ENCODE results near the gene LRRC28.

DNA sequence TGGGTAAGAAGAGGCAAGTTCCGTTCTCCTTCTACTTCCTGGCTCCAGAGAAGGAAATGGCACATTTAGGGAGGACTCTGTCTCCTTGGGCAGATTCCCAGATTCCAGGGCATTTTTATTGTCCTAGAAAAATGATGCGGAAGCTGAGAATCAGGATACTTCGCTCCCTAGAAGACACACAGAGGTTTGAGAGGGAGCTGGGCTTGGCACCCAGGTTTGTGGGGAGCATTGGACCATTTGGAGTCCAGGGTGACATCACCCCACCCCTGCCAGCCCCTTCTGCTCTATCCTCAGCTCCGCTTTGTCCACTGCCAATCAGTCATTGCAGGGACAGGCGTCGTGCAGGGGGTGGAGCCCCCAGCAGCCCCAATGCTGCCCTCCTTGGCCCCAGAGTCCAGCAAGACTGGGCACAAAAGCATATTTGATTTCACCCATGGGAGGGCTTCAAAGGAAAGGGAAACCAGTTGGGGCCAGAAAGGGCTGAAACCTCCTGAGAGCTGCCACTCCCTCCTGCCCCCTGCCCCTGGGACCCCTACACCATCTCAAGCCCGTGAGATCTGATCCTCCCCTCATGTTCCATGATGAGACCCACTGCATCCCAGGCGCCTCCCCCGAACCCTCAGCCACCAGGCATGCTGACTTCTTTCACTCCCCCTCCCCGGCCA is 184.7 kb downstream of the LRRC28 start:
- TF ChIP-seq POLR2AphosphoS5 (IDR thresholded peaks at IDR 0.05; ENCODE audit: low read depth, low read length) (no peak), POLR2A (IDR thresholded peaks at IDR 0.05; ENCODE audit: low read depth, low read length) (no peak), TAF1 (IDR thresholded peaks at IDR 0.05; ENCODE audit: low read depth, low read length) (no peak), SPI1 (IDR thresholded peaks at IDR 0.05; ENCODE audit: low read depth, low read length) (no peak), PAX5 (IDR thresholded peaks at IDR 0.05; ENCODE audit: insufficient read depth, low read length, severe bottlenecking) (no peak), POU2F2 (IDR thresholded peaks at IDR 0.05; ENCODE audit: low read depth, low read length) (no peak)
